MM.1S (cell line): ENCODE data around the gene ARMC9.

Experiments used
- DNase-seq: peaks from one replicate; pipeline ENCODE4 v3.0.0-alpha.2; 2015
- H2AFZ ChIP-seq: fragments of 300-600 bp; sonication (generic); 2 replicates; pipeline ENCODE4 v1.6.0; 2016; ENCODE audit warnings: antibody characterized with exemption, low read length
- H3F3A ChIP-seq: fragments of 300-600 bp; sonication (generic); 2 replicates; pipeline ENCODE4 v1.6.1; 2016; ENCODE audit warnings: mild to moderate bottlenecking, antibody characterized with exemption, low read length, moderate library complexity, mixed read lengths; ENCODE audit not compliant: insufficient read depth
- H3K27ac ChIP-seq: fragments of 300-600 bp; sonication (generic); 2 replicates; pipeline ENCODE4 v1.5.1; 2016; ENCODE audit warnings: mild to moderate bottlenecking, low read length
- H3K27me3 ChIP-seq: fragments of 300-600 bp; sonication (generic); replicated peaks from 2 replicates; pipeline ENCODE4 v1.6.0; 2016; ENCODE audit warnings: low read length; ENCODE audit not compliant: insufficient read depth
- H3K36me3 ChIP-seq: fragments of 300-600 bp; sonication (generic); replicated peaks from 2 replicates; pipeline ENCODE4 v1.6.1; 2016; ENCODE audit warnings: mild to moderate bottlenecking, low read length, mixed read lengths; ENCODE audit not compliant: insufficient read depth
- H3K4me1 ChIP-seq: fragments of 300-600 bp; sonication (generic); 2 replicates; pipeline ENCODE4 v1.6.1; 2016; ENCODE audit warnings: low read length, mixed read lengths
- H3K4me2 ChIP-seq: fragments of 300-600 bp; sonication (generic); 2 replicates; pipeline ENCODE4 v1.6.0; 2016; ENCODE audit warnings: low read depth, low read length
- H3K4me3 ChIP-seq: fragments of 300-600 bp; sonication (generic); 2 replicates; pipeline ENCODE4 v1.5.1; 2016; ENCODE audit warnings: low read length, mixed read lengths
- H3K79me2 ChIP-seq: fragments of 300-600 bp; sonication (generic); 2 replicates; pipeline ENCODE4 v1.6.1; 2016; ENCODE audit warnings: mixed run types, low read length, mixed read lengths
- H3K9ac ChIP-seq: fragments of 300-600 bp; sonication (generic); 2 replicates; pipeline ENCODE4 v1.6.1; 2016; ENCODE audit warnings: low read length, mixed read lengths
- H3K9me2 ChIP-seq: fragments of 300-600 bp; sonication (generic); replicated peaks from 2 replicates; pipeline ENCODE4 v1.6.1; 2016; ENCODE audit warnings: mild to moderate bottlenecking, low read length, mixed read lengths; ENCODE audit not compliant: insufficient read depth
- H3K9me3 ChIP-seq: fragments of 300-600 bp; sonication (generic); replicated peaks from 2 replicates; pipeline ENCODE4 v1.6.1; 2016; ENCODE audit warnings: mild to moderate bottlenecking, low read length, mixed read lengths; ENCODE audit not compliant: insufficient read depth
- H4K20me1 ChIP-seq: fragments of 300-600 bp; sonication (generic); 2 replicates; pipeline ENCODE4 v1.6.1; 2016; ENCODE audit warnings: mild to moderate bottlenecking, low read length, moderate library complexity, mixed read lengths; ENCODE audit not compliant: insufficient read depth
- EZH2 ChIP-seq: fragments of 300-600 bp; sonication (generic); optimal IDR thresholded peaks from 2 replicates; pipeline ENCODE3; 2017; ENCODE audit warnings: low read depth, mild to moderate bottlenecking, antibody characterized with exemption, low read length, mixed read lengths
- EZH2phosphoT487 ChIP-seq: fragments of 300-600 bp; sonication (generic); IDR thresholded peaks from 2 replicates; pipeline ENCODE4 v1.6.1; 2018; ENCODE audit warnings: antibody characterized with exemption, low read length
- TF ChIP-seq, protein P1 (sequence below): fragments of 300-600 bp; sonication (generic); IDR thresholded peaks from 2 replicates; pipeline ENCODE4 v1.5.1; 2016; ENCODE audit warnings: antibody characterized with exemption, low read length, mixed read lengths

The ARMC9 gene

DNA sequence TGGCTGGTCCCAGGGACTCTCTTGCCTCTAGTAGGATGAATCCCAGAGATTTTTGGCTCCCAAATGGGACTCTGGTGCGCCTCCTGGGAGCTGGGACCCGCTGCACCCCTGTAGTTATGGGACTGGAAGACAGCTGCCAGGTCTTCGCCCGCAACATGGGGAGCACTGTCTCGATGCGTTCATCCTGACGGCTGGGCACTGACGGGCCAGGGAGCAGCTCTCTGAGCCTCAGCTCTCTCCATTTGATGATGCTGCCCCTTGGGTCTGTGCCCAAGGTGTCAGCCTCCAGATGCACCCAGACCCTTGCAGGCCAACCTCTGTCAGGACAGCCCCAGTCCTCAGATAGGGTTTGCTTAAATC is 9.3 kb upstream of the ARMC9 start:
- H3K4me1 ChIP-seq = no peaks in the 10 kb centered on the region

DNA sequence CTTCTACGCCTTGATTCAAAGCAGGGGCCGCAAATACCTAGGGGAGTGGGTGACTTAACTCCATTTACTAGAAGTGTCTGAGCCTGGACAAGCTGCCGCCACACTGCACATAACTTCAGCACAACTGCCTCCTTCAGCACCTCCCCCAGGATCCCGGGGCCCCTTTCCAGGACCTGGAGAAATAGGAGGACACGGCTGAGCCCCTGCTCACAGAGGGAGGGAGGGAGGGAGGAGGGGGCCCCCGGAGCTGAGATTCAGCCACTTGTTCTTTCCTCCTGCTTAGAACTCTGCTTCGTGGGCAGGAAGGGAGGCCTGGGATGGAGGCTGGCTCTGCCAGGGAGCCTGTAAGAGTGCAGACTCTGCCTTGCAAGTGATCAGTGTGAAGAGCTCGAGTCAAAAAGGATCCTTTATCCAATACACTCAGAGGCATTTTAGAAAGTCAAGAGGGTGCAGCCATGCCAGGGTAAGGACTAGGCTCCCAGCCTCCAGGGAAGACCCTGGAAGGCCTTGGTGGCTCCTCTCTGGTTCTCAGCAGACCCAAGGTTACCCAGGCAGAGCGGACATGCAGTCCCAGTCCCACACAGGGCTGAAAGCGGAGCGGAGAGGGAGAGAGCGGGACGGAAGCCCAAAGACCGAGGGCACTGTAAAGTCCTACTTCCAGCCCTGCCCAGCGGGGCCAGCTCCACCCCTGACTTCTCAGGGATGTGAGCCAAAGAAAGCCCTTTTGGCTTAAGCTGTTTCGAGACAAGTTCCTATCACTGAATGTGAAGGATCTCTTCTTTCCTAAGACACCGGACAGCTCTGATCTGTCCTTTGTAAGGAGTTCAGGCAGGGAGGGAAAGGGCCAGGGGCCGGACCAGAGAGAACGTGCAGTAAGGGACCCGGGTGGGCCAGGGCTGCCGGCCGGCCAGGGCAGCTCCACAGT is 8.6 kb upstream of the ARMC9 start:
- Histone ChIP-seq H3K4me2 (no peak overlapping the region), H2AFZ (no peak overlapping the region), H3K27ac (no peak overlapping the region), H3K9ac (no peak overlapping the region), H3K4me1 (no peaks in the 10 kb centered on the region), H3K9me2 (no peaks in the 10 kb centered on the region), H3K27me3 (no peaks in the 10 kb centered on the region), H3K36me3 (no peaks in the 10 kb centered on the region), H3F3A (no peaks in the 10 kb centered on the region), H4K20me1 (no peaks in the 10 kb centered on the region), H3K4me3 (no peak overlapping the region), H3K79me2 (no peaks in the 10 kb centered on the region), H3K9me3 (no peaks in the 10 kb centered on the region)
- DNase-seq = no peak
- TF ChIP-seq EZH2 = no peak
- no peak for TF ChIP-seq EZH2phosphoT487
- TF ChIP-seq, protein P1, sequence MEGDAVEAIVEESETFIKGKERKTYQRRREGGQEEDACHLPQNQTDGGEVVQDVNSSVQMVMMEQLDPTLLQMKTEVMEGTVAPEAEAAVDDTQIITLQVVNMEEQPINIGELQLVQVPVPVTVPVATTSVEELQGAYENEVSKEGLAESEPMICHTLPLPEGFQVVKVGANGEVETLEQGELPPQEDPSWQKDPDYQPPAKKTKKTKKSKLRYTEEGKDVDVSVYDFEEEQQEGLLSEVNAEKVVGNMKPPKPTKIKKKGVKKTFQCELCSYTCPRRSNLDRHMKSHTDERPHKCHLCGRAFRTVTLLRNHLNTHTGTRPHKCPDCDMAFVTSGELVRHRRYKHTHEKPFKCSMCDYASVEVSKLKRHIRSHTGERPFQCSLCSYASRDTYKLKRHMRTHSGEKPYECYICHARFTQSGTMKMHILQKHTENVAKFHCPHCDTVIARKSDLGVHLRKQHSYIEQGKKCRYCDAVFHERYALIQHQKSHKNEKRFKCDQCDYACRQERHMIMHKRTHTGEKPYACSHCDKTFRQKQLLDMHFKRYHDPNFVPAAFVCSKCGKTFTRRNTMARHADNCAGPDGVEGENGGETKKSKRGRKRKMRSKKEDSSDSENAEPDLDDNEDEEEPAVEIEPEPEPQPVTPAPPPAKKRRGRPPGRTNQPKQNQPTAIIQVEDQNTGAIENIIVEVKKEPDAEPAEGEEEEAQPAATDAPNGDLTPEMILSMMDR = no peak

More for the DNA sequence above, 9.3 kb upstream of the ARMC9 start:
- H3K9ac ChIP-seq = no peak overlapping the region
- no peaks in the 10 kb centered on the region for H3K27me3 ChIP-seq
- no peak overlapping the region for H3K4me3 ChIP-seq
- no peaks in the 10 kb centered on the region for H3K79me2 ChIP-seq
- H2AFZ ChIP-seq = no peak overlapping the region
- H3K9me3 ChIP-seq = no peaks in the 10 kb centered on the region
- TF ChIP-seq EZH2phosphoT487 = no peak
- TF ChIP-seq EZH2 = no peak
- TF ChIP-seq, protein P1 = no peak
- H3K36me3 ChIP-seq = no peaks in the 10 kb centered on the region
- no peak overlapping the region for H3K27ac ChIP-seq
- H3F3A ChIP-seq = no peaks in the 10 kb centered on the region
- H3K9me2 ChIP-seq = no peaks in the 10 kb centered on the region
- DNase-seq = no peak
- H4K20me1 ChIP-seq = no peaks in the 10 kb centered on the region
- no peak overlapping the region for H3K4me2 ChIP-seq

DNA sequence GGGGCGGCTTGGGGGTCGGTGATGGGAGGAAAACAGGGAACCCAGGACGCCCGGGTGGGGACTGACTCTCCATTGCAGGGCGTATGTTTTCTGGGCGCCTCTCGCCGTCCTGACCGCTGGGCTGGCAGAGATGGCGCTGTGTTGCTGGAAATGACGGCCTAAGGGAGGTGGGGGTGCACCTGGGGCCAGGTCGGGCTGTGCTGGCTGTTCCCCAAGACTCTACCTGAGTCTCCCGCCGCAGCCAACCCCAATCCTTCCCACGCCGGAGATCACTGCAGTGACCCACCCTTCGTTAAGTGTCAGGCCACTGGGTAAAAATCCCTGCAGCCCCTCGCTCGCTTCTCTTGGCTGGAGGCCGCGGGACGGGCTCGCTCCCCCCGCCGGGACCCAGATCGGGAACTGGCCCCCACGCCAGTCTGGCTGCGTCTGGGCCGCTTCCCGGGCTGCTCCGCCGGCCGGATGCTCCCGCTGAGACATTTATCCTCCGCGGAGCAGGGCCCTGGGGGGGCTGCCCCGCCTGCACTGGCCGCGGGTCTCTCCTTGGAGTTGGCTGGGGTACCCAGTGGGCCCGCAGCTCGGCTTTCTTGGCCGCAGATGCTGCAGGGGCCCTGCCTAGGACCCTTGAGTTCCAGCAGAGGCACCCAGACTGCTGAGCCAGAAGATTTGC is 7.8 kb upstream of the ARMC9 start:
- H3K36me3 ChIP-seq = no peaks in the 10 kb centered on the region
- no peak overlapping the region for H3K4me2 ChIP-seq
- no peaks in the 10 kb centered on the region for H3K27me3 ChIP-seq
- H3F3A ChIP-seq = no peaks in the 10 kb centered on the region
- no peak overlapping the region for H2AFZ ChIP-seq
- no peak for DNase-seq
- no peaks in the 10 kb centered on the region for H3K79me2 ChIP-seq
- TF ChIP-seq EZH2 (no peak), EZH2phosphoT487 (no peak)
- TF ChIP-seq, protein P1 = no peak
- no peaks in the 10 kb centered on the region for H4K20me1 ChIP-seq
- H3K4me3 ChIP-seq = no peak overlapping the region
- H3K9me2 ChIP-seq = no peaks in the 10 kb centered on the region
- no peaks in the 10 kb centered on the region for H3K4me1 ChIP-seq
- no peak overlapping the region for H3K27ac ChIP-seq
- no peaks in the 10 kb centered on the region for H3K9me3 ChIP-seq
- no peak overlapping the region for H3K9ac ChIP-seq
